D341Med (cell line): Measurements from ENCODE around the gene AKAP6.

Experiments used
- DNase-seq: peaks from one replicate; pipeline ENCODE4 v3.0.0; 2012; ENCODE audit warnings: low spot score

AKAP6 gene

GRCh38 chr14:32709027-32709426 lies 379.9 kb downstream of the AKAP6 start:
- DNase-seq: no peak

DNA sequence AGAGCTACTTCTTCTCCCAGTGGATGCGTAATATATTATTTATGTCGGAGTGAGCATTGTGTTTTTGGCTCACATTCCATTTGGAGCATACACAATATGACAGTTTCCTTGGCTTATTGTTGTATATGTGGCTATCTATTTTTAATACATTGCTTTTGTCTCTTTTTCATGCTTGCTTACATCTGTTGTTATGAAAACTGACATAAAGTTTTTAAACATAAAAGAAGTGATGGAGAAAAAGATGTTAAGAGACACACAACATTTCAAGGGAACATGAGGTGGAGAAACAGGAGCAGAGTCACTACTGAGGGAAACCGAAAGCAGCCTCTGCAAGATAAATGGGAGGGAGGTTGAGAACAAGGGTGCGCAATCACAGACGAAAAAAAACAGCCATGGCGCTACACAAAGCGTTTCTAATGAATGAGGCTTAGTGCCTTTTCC lies 381.2 kb downstream of the AKAP6 start:
- DNase-seq: no peak

GRCh38 chr14:32710731-32711680 lies 381.9 kb downstream of the AKAP6 start:
- DNase-seq: peak; percentile 58

- no peak for DNase-seq
These were observed 384.8 kb downstream of the AKAP6 start for GRCh38 chr14:32713856-32714255.

- no peak for DNase-seq
These were observed 390.5 kb downstream of the AKAP6 start for GRCh38 chr14:32719601-32720000.

- DNase-seq: no peak
These were observed 391.8 kb downstream of the AKAP6 start for GRCh38 chr14:32720927-32721326.

- no peak for DNase-seq
These were observed 393.6 kb downstream of the AKAP6 start for GRCh38 chr14:32722631-32723183.

- no peak for DNase-seq
These were observed 395.9 kb downstream of the AKAP6 start for GRCh38 chr14:32724867-32725471.

DNA sequence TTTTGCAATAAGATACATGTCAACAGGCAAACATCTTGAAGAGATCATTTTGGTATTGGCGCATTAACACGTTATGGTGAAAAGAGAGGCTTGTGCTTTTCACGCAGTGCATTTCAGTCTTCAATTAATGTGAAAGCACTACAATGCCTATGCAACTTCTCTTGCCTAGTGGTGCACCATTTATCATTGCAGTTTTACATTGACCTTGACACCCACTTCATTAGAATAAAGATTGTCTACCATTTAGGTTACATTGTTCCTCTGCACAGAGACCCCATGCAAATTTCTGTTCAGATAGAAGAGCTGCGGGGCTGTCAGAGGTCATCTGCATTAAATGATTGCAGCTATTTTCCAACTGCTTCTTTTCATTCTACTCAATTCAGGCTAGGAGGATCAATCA lies 397.4 kb downstream of the AKAP6 start:
- DNase-seq: no peak

- DNase-seq: no peak
These were observed 398.7 kb downstream of the AKAP6 start for GRCh38 chr14:32727832-32728231.

GRCh38 chr14:32728526-32728925 lies 399.4 kb downstream of the AKAP6 start:
- DNase-seq: no peak

GRCh38 chr14:32728976-32729375 lies 399.9 kb downstream of the AKAP6 start:
- no peak for DNase-seq

DNA sequence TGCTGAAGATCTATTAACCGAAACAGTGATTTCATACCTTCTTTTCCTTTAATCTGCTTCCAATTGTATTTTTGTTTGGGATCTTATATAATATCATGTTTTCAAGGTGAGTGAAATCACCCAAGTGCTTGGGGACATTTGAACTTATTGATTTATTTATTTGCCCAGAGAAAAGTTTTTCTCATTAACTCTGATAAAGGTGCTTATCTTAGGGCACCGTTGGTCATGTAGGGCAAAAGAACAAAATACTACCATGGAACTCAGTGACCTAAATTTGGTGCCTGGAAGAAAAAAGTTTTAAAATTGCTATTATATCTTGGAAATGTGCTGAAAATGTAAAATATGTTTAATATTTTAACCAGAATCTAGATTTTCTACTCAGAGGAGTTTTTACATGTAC lies 402.2 kb downstream of the AKAP6 start:
- no peak for DNase-seq

DNA sequence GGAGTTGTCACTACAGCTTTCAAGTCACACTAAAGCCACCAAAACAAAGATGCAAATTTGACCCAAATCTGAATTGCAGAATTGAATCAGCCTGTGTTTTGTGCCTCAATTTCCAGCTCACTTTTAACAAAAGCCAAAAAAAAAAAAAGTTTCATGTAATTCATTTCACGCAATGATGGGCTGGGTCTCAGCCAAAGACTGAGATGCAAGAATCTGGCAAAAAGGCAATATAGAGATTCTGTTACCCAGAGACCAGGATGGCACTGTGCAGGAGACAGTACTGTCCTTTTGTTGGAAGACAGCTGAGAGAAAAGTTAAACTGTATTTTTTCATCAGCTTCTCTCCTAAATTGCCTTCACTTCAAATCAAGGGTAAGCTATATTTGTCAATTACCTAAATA lies 403.9 kb downstream of the AKAP6 start:
- no peak for DNase-seq

GRCh38 chr14:32734261-32734660 lies 405.2 kb downstream of the AKAP6 start:
- DNase-seq: no peak

GRCh38 chr14:32737621-32738020 lies 408.5 kb downstream of the AKAP6 start:
- DNase-seq: no peak

- no peak for DNase-seq
These were observed 409.2 kb downstream of the AKAP6 start for GRCh38 chr14:32738206-32738871.

GRCh38 chr14:32744811-32745445 lies 415.8 kb downstream of the AKAP6 start:
- no peak for DNase-seq

DNA sequence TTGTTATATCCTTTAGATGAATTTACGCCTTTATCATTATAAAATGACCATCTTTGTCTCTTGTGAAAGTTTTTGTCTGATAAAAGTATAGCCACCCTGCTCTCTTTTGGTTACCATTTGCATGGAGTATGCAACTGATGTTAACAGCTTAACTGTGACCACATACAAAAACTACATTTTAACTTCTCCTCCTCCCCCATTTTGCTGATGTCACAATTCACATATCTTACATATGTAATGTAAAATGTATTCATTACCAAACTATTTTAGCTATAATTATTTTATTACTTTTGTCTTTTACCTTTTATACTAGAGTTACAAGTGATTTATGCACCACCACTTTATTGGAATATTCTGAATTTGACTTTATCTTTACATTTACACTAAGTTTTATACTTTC lies 425.1 kb downstream of the AKAP6 start:
- no peak for DNase-seq

DNA sequence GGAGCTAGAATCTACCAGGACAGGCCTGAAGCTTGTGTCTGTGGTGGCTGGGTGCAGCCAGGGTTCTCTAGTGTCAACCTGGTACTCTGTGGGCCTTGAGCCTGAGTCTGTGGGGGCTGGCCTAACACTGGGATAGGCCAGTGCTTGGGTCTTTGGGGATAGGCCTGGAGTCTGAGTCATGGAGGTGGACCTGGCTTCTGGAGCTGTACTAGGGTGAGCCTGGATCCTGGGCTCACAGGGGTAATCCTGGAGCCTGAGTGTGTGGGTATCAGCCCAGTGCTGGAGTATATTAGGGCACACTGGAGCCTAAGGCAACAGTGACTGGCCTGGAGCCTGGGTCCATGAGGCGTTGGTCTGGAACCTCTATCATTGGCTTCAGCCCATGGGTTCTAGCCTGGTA lies 427.1 kb downstream of the AKAP6 start:
- no peak for DNase-seq

GRCh38 chr14:32756775-32757174 lies 427.7 kb downstream of the AKAP6 start:
- no peak for DNase-seq

- no peak for DNase-seq
These were observed 428.5 kb downstream of the AKAP6 start for GRCh38 chr14:32757568-32757967.
